Liver (tissue), 9 donors: ENCODE results near the gene STK24. TPM values are rescaled to one million over a fixed set of nuclear protein-coding genes. Genes with fewer than 3 reads are reported as not detected.

Experiments used
- DNase-seq: peaks from one replicate; pipeline ENCODE4 v3.0.0-alpha.2; 2017; ENCODE audit warnings: low spot score
- H3K27ac ChIP-seq, 2 donors: one replicate each; pipeline ENCODE4 v1.7.0; 2013; ENCODE audit warnings: inconsistent platforms in 2 of 2, low read length in 2 of 2, control low read depth in 1 of 2, low read depth in 1 of 2, mild to moderate bottlenecking in 1 of 2
- H3K27me3 ChIP-seq, 4 donors: one replicate each; pipeline versions ENCODE4 v1.6.1 to v1.7.0; 2013; ENCODE audit warnings: low read length in 3 of 4, inconsistent platforms in 1 of 4, mild to moderate bottlenecking in 1 of 4, moderate library complexity in 1 of 4; ENCODE audit not compliant: control insufficient read depth in 4 of 4, insufficient read depth in 4 of 4
- H3K36me3 ChIP-seq, 4 donors: one replicate each; pipeline versions ENCODE4 v1.6.1 to v1.7.0; 2013; ENCODE audit warnings: low read length in 3 of 4, mild to moderate bottlenecking in 3 of 4, low read depth in 1 of 4, moderate library complexity in 1 of 4; ENCODE audit not compliant: control insufficient read depth in 4 of 4, insufficient read depth in 3 of 4
- H3K4me1 ChIP-seq, 4 donors: one replicate each; pipeline versions ENCODE4 v1.6.1 to v1.7.0; 2013; ENCODE audit warnings: low read length in 3 of 4, mild to moderate bottlenecking in 3 of 4, moderate library complexity in 1 of 4; ENCODE audit not compliant: control insufficient read depth in 4 of 4, insufficient read depth in 4 of 4
- H3K4me3 ChIP-seq, 3 donors: one replicate each; pipeline versions ENCODE4 v1.6.1 to v1.7.0; 2013; ENCODE audit warnings: low read length in 3 of 3, control low read depth in 1 of 3, low read depth in 1 of 3, mild to moderate bottlenecking in 1 of 3
- H3K9ac ChIP-seq, 2 donors: one replicate each; pipeline ENCODE4 v1.7.0; 2013; ENCODE audit warnings: low read length in 2 of 2, mild to moderate bottlenecking in 2 of 2, moderate library complexity in 2 of 2, control low read depth in 1 of 2, low read depth in 1 of 2
- H3K9me3 ChIP-seq, 4 donors: one replicate each; pipeline versions ENCODE4 v1.6.1 to v1.7.0; 2013; ENCODE audit warnings: low read length in 3 of 4; ENCODE audit not compliant: control insufficient read depth in 4 of 4
- EGR1 ChIP-seq, 2 donors: IDR thresholded peaks; 2 replicates each; pipeline ENCODE4 v1.6.1; 2016 to 2018; ENCODE audit warnings: antibody characterized with exemption in 2 of 2, low read depth in 2 of 2
- GABPA ChIP-seq, 2 donors: IDR thresholded peaks in 1 of 2; conservative IDR thresholded peaks in 1 of 2; 2 replicates each; pipeline ENCODE4 v1.6.1; 2016; ENCODE audit warnings: antibody characterized with exemption in 2 of 2, mild to moderate bottlenecking in 1 of 2, moderate library complexity in 1 of 2
- HNF4G ChIP-seq: IDR thresholded peaks from 2 replicates; pipeline ENCODE4 v1.6.1; 2016; ENCODE audit warnings: antibody characterized with exemption
- JUND ChIP-seq, 2 donors: IDR thresholded peaks; 2 replicates each; pipeline ENCODE4 v1.6.1; 2016; ENCODE audit warnings: antibody characterized with exemption in 2 of 2
- NR2F2 ChIP-seq: IDR thresholded peaks from 2 replicates; pipeline ENCODE4 v1.6.1; 2016; ENCODE audit warnings: antibody characterized with exemption
- RAD21 ChIP-seq, 2 donors: IDR thresholded peaks; 2 replicates each; pipeline ENCODE4 v1.6.1; 2016; ENCODE audit warnings: antibody characterized with exemption in 2 of 2, mild to moderate bottlenecking in 2 of 2
- RXRA ChIP-seq, 2 donors: IDR thresholded peaks; 2 replicates each; pipeline ENCODE4 v1.6.1; 2017 to 2018; ENCODE audit warnings: antibody characterized with exemption in 2 of 2, mild to moderate bottlenecking in 1 of 2
- SP1 ChIP-seq: IDR thresholded peaks from 2 replicates; pipeline ENCODE4 v1.6.1; 2018; ENCODE audit warnings: antibody characterized with exemption, mild to moderate bottlenecking
- TAF1 ChIP-seq: conservative IDR thresholded peaks from 2 replicates; pipeline ENCODE4 v1.6.1; 2016; ENCODE audit warnings: antibody characterized with exemption, mild to moderate bottlenecking
- YY1 ChIP-seq: IDR thresholded peaks from 2 replicates; pipeline ENCODE4 v1.6.1; 2016; ENCODE audit warnings: antibody characterized with exemption, mild to moderate bottlenecking
- WGBS: extraction: QIAGEN DNeasy Blood & Tissue Kit; methylation state at CpG from one replicate; pipeline ENCODE4 v1.1.7; 2013; 5-methylcytosine and 5-hydroxymethylcytosine counted together
- polyA plus RNA-seq, 2 donors: library from polyadenylated mRNA; stranded (reverse) in 1 of 2; unstranded in 1 of 2; fragments of 200-250 nt in 1 of 2; fragments of >200 nt in 1 of 2; fragmentation: Nextera tagmentation in 1 of 2; extraction: Ambion mirVana in 1 of 2; gene quantifications; one replicate each; pipeline versions ENCODE4 v1.2.1 to v1.2.3, GENCODE V29; 2013 to 2015
- total RNA-seq, 2 donors: library from RNA; depleted of rRNA; stranded (reverse); fragments of >200 nt; gene quantifications; one replicate each; pipeline ENCODE4 v1.2.3, GENCODE V29; 2014
- TF ChIP-seq, protein P1 (sequence below): fragments of 150-350 bp; IDR thresholded peaks from 2 replicates; pipeline ENCODE4 v1.5.1; 2017; ENCODE audit warnings: improper control_type of control experiment, low read depth, low read length; ENCODE audit not compliant: missing input control
- donor health status: healthy.
- donor health status: healthy.
- donor health status: healthy.
- donor health status: healthy.
- donor health status: healthy.

STK24 gene
- total and polyA plus RNA-seq, 4 donors: 6.4 to 43.3 (median 14.9) TPM

DNA sequence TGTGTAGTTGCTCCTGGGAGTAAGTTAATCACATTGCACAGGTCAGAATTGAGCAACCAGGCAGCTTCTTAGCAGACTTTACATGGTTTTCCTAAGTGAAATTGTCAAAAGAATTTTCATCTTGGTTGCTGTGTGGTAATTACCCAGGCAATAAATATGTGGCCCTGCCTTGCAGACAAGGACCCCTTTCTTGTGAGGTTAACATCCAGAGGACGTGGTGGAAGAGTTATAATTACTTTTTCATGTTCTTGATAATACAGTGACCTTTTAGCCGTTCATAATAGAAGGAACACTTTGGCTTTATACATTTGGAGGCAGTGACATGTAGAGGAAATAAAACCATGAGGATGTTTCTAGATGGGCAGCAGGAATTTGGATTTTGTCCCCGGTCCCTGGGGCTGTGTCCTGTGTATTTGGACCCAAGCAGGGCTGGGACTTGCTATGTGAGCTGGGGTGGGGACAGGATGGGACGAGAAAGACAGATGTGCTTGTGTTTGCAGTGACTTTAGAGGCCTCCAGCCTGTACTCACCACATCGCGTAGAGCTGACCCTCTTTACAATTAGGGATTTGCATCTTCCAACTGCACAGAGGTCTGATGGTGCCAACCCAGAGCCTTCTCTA lies 156.2 kb downstream of the STK24 start:
- Histone ChIP-seq H3K36me3 (peaks cover 5 to 53% (median 10%) of the 10 kb centered on the region in 4 donors), H3K4me1 (no peaks in the 10 kb centered on the region), H3K4me3 (no peak overlapping the region), H3K27ac (no peak overlapping the region), H3K27me3 (no peaks in the 10 kb centered on the region), H3K9me3 (no peaks in the 10 kb centered on the region), H3K9ac (no peak overlapping the region)
- TF ChIP-seq TAF1 (no peak), NR2F2 (no peak)
- 89% methylated on average over 6 of the region's 6 CpGs for WGBS
- DNase-seq: no peak

DNA sequence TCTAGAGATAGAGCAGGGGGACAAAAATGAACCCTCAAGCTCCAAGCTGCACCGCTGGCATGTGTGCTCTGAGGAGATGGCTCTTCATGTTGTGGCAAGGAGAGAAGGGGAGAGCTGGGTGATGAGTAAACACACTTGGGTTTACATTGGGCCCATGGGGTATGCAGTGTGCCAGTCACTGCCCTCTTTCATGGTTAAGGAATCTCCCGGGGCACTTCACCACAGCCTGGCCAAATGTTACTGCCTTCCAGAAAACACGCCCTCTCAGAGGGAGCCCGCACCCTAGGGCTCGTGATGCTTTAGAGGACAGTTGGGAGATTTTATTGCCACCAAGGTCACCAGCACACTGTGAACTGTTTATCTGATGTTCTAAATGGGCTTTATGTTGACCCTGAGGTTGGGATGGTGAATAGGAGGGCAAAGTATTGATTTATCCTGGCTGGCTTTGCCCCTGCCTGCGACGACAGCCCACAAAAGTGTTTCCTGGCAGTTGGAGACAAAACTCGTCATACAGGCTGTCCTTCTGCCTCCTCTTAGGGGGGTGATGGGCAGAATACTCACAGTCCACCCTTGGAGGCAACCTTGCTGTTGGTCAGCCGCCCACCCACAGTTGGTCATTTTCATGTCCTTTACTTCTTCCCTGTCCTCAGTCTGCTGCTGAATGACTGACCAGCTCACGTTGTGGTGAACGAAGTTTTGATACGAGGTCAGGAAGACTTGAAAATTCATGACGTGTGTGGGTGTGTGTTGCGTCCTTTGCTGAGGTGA lies 156.9 kb downstream of the STK24 start:
- H3K27me3 ChIP-seq: no peaks in the 10 kb centered on the region
- H3K4me3 ChIP-seq: no peak overlapping the region
- no peaks in the 10 kb centered on the region for H3K9me3 ChIP-seq
- peaks cover 8 to 59% (median 14%) of the 10 kb centered on the region in 4 donors for H3K36me3 ChIP-seq
- no peak for DNase-seq
- H3K27ac ChIP-seq: no peak overlapping the region
- no peak for TF ChIP-seq NR2F2
- no peak for TF ChIP-seq RXRA (IDR thresholded peaks at IDR 0.05)
- no peak for TF ChIP-seq RAD21 (IDR thresholded peaks at IDR 0.05)
- TF ChIP-seq, protein P1, sequence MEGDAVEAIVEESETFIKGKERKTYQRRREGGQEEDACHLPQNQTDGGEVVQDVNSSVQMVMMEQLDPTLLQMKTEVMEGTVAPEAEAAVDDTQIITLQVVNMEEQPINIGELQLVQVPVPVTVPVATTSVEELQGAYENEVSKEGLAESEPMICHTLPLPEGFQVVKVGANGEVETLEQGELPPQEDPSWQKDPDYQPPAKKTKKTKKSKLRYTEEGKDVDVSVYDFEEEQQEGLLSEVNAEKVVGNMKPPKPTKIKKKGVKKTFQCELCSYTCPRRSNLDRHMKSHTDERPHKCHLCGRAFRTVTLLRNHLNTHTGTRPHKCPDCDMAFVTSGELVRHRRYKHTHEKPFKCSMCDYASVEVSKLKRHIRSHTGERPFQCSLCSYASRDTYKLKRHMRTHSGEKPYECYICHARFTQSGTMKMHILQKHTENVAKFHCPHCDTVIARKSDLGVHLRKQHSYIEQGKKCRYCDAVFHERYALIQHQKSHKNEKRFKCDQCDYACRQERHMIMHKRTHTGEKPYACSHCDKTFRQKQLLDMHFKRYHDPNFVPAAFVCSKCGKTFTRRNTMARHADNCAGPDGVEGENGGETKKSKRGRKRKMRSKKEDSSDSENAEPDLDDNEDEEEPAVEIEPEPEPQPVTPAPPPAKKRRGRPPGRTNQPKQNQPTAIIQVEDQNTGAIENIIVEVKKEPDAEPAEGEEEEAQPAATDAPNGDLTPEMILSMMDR: no peak
- TF ChIP-seq EGR1 (IDR thresholded peaks at IDR 0.05; ENCODE audit: low read depth in 2 of 2): no peak
- TF ChIP-seq YY1: no peak
- no peak for TF ChIP-seq HNF4G
- no peak for TF ChIP-seq JUND (IDR thresholded peaks at IDR 0.05)
- 90% methylated on average over 14 of the region's 14 CpGs for WGBS
- H3K4me1 ChIP-seq: no peaks in the 10 kb centered on the region
- no peak overlapping the region for H3K9ac ChIP-seq

DNA sequence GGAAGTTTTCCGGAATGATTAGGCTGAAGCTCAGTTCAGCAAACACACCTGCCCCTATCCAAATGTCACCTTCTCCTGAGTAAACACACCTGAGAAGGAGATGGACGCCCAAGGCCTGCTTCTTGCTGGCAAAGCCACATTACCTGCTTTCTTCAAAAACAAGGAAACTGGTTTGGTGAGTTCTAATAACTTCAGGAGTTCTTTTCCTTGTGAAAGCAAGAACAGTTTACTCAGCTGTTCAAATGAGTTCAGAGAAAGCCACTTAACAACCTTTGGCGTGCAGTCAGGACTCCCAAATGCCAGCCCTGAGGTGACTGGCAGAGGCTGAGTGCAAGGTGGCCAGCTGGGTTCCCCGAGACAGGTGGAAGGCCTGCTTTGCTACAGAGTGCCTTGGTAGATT lies 160.5 kb downstream of the STK24 start:
- Histone ChIP-seq H3K27me3 (no peaks in the 10 kb centered on the region), H3K9ac (no peak overlapping the region), H3K36me3 (peaks cover 6 to 70% (median 32%) of the 10 kb centered on the region in 4 donors), H3K27ac (no peak overlapping the region), H3K4me3 (no peak overlapping the region), H3K4me1 (no peaks in the 10 kb centered on the region), H3K9me3 (no peaks in the 10 kb centered on the region)
- TF ChIP-seq SP1: no peak
- no peak for TF ChIP-seq GABPA (IDR thresholded peaks at IDR 0.05 in 1 of 2, conservative IDR thresholded peaks at IDR 0.05 in 1 of 2)
- no peak for DNase-seq
- 88% methylated on average over 4 of the region's 4 CpGs for WGBS
